Measurements from ENCODE around the gene IGSF23.

DNA sequence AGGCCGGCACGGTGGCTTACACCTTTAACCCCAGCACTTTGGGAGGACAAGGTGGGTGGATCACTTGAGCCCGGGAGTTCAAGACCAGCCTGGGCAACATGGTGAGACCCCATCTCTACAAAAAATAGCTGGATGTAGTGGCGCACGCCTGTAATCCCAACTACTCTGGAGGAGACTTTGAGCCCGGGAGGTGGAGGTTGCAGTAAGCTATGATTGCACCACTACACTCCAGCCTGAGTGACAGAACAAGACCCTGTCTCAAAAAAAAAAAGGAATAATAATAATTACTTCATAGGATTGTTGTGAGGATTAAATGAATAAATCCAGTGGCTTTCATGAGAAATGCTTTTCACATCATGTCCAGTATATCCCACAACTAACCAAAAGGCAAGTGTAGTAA is 8.0 kb downstream of the IGSF23 start:
- TF ChIP-seq, protein P1, sequence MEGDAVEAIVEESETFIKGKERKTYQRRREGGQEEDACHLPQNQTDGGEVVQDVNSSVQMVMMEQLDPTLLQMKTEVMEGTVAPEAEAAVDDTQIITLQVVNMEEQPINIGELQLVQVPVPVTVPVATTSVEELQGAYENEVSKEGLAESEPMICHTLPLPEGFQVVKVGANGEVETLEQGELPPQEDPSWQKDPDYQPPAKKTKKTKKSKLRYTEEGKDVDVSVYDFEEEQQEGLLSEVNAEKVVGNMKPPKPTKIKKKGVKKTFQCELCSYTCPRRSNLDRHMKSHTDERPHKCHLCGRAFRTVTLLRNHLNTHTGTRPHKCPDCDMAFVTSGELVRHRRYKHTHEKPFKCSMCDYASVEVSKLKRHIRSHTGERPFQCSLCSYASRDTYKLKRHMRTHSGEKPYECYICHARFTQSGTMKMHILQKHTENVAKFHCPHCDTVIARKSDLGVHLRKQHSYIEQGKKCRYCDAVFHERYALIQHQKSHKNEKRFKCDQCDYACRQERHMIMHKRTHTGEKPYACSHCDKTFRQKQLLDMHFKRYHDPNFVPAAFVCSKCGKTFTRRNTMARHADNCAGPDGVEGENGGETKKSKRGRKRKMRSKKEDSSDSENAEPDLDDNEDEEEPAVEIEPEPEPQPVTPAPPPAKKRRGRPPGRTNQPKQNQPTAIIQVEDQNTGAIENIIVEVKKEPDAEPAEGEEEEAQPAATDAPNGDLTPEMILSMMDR (IDR thresholded peaks at IDR 0.05 in 4 of 5, conservative IDR thresholded peaks at IDR 0.05 in 1 of 5) = no peak
- TF ChIP-seq POLR2A (IDR thresholded peaks at IDR 0.05) = no peak

Measured in gastrocnemius medialis (tissue), 4 donors.